PFSK-1 (cell line): ENCODE results near the gene LRRC72.

Experiments
- FOXP2 ChIP-seq: optimal IDR thresholded peaks from 2 replicates; pipeline ENCODE3; 2011; ENCODE audit warnings: borderline replicate concordance, control low read depth, inconsistent platforms; ENCODE audit not compliant: insufficient read depth; ENCODE audit errors: extremely low read length, extremely low read depth
- POLR2AphosphoS5 ChIP-seq: IDR thresholded peaks from 2 replicates; pipeline ENCODE4 v1.6.1; 2012; ENCODE audit warnings: low read depth, mild to moderate bottlenecking, control low read depth, low read length, moderate library complexity
- REST ChIP-seq, 2 experiments: IDR thresholded peaks; 2 replicates each; pipeline versions ENCODE4 v1.6.1 to v1.8.0; 2011 to 2012; ENCODE audit warnings: low read depth in 2 of 2, low read length in 2 of 2, control low read depth in 1 of 2, inconsistent platforms in 1 of 2, mild to moderate bottlenecking in 1 of 2, moderate library complexity in 1 of 2; ENCODE audit not compliant: insufficient read depth in 1 of 2
- SIN3A ChIP-seq: IDR thresholded peaks from 2 replicates; pipeline ENCODE4 v1.6.1; 2012; ENCODE audit warnings: mild to moderate bottlenecking, low read length, moderate library complexity, borderline replicate concordance; ENCODE audit not compliant: insufficient read depth

- TF ChIP-seq SIN3A (no peak), REST (IDR thresholded peaks at IDR 0.05; ENCODE audit: insufficient read depth in 1 of 2, low read depth in 2 of 2, low read length in 2 of 2) (no peak), FOXP2 (no peak), POLR2AphosphoS5 (no peak)
Observed at GRCh38 chr7:16592395-16592794, 65.8 kb downstream of the LRRC72 start.
